ENCODE results near the gene ZBTB7C. TPM values are rescaled to one million over a fixed set of nuclear protein-coding genes. Genes with fewer than 3 reads are reported as not detected.

ZBTB7C gene
- total and polyA plus RNA-seq, 2 donors (not counting 1 experiment from before 2014, with no cell fraction given) = not detected

- Mint-ChIP-seq H3K9me3 (ENCODE audit: insufficient read depth) (no peaks in the 10 kb centered on the region), H3K27me3 (peaks cover 4% of the 10 kb centered on the region), H3K27ac (no peak overlapping the region), H3K4me3 (no peak overlapping the region), H3K4me1 (no peaks in the 10 kb centered on the region)
- Histone ChIP-seq H3K4me3 (ENCODE audit: control extremely low read depth in 1 of 5, extremely low read depth in 1 of 5, insufficient read depth in 1 of 5, low read depth in 2 of 5, low read length in 4 of 5) (no peak overlapping the region), H3K27ac (ENCODE audit: low read length in 2 of 2) (no peak overlapping the region), H3K4me2 (replicated peaks; ENCODE audit: low read depth, low read length, poor library complexity, severe bottlenecking) (no peak overlapping the region), H3K9ac (ENCODE audit: low read length) (no peak overlapping the region), H4K20me1 (ENCODE audit: control insufficient read depth, insufficient read depth, low read length, poor library complexity, severe bottlenecking) (no peaks in the 10 kb centered on the region), H3K4me1 (ENCODE audit: control insufficient read depth in 2 of 2, insufficient read depth in 2 of 2, low read length in 2 of 2) (no peaks in the 10 kb centered on the region), H2AFZ (ENCODE audit: insufficient read depth, low read depth, low read length, poor library complexity, severe bottlenecking) (no peak overlapping the region), H3K79me2 (ENCODE audit: control insufficient read depth, insufficient read depth, low read length) (no peaks in the 10 kb centered on the region), H3K36me3 (replicated peaks in 1 of 2; ENCODE audit: control extremely low read depth in 1 of 2, control insufficient read depth in 1 of 2, extremely low read depth in 1 of 2, insufficient read depth in 2 of 2, low read length in 1 of 2) (no peaks in the 10 kb centered on the region), H3K27me3 (replicated peaks in 1 of 4; ENCODE audit: control extremely low read depth in 1 of 4, control insufficient read depth in 3 of 4, insufficient read depth in 4 of 4, low read length in 3 of 4) (no peaks in the 10 kb centered on the region), H3K9me3 (ENCODE audit: control extremely low read depth in 1 of 3, control insufficient read depth in 2 of 3, insufficient read depth in 1 of 3, low read length in 2 of 3) (no peaks in the 10 kb centered on the region)
- DNase-seq (no peak), ATAC-seq (ENCODE audit: low read depth) (no peak)
- TF ChIP-seq, protein P1, sequence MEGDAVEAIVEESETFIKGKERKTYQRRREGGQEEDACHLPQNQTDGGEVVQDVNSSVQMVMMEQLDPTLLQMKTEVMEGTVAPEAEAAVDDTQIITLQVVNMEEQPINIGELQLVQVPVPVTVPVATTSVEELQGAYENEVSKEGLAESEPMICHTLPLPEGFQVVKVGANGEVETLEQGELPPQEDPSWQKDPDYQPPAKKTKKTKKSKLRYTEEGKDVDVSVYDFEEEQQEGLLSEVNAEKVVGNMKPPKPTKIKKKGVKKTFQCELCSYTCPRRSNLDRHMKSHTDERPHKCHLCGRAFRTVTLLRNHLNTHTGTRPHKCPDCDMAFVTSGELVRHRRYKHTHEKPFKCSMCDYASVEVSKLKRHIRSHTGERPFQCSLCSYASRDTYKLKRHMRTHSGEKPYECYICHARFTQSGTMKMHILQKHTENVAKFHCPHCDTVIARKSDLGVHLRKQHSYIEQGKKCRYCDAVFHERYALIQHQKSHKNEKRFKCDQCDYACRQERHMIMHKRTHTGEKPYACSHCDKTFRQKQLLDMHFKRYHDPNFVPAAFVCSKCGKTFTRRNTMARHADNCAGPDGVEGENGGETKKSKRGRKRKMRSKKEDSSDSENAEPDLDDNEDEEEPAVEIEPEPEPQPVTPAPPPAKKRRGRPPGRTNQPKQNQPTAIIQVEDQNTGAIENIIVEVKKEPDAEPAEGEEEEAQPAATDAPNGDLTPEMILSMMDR (IDR thresholded peaks at IDR 0.05) = no peak
- no peak for TF ChIP-seq EZH2 (IDR thresholded peaks at IDR 0.05; ENCODE audit: borderline replicate concordance, insufficient read depth, low read depth, low read length, poor library complexity, severe bottlenecking)
- ChIA-PET POLR2A (no interaction called here), CTCF (no interaction called here)
- no CpG with 5 or more reads among the region's 4 CpGs for WGBS (ENCODE audit: insufficient coverage)
- intact Hi-C loops (cut with micrococcal nuclease) = no loop called here
These were observed 112.0 kb downstream of the ZBTB7C start for GRCh38 chr18:48297139-48297538.

- TF ChIP-seq, protein P1 (IDR thresholded peaks at IDR 0.05) = no peak
- no peak for TF ChIP-seq EZH2 (IDR thresholded peaks at IDR 0.05; ENCODE audit: borderline replicate concordance, insufficient read depth, low read depth, low read length, poor library complexity, severe bottlenecking)
- WGBS (ENCODE audit: insufficient coverage) = 89% methylated on average over 11 of the region's 13 CpGs
- Mint-ChIP-seq H3K27ac (no peak overlapping the region), H3K9me3 (ENCODE audit: insufficient read depth) (no peaks in the 10 kb centered on the region), H3K4me1 (no peaks in the 10 kb centered on the region), H3K27me3 (peaks cover 4% of the 10 kb centered on the region), H3K4me3 (no peak overlapping the region)
- POLR2A ChIA-PET = no interaction called here
- H3K4me1 ChIP-seq (ENCODE audit: control insufficient read depth in 2 of 2, insufficient read depth in 2 of 2, low read length in 2 of 2) = no peaks in the 10 kb centered on the region
- H3K27me3 ChIP-seq (replicated peaks in 1 of 4; ENCODE audit: control extremely low read depth in 1 of 4, control insufficient read depth in 3 of 4, insufficient read depth in 4 of 4, low read length in 3 of 4) = no peaks in the 10 kb centered on the region
- no peak overlapping the region for H3K4me3 ChIP-seq (ENCODE audit: control extremely low read depth in 1 of 5, extremely low read depth in 1 of 5, insufficient read depth in 1 of 5, low read depth in 2 of 5, low read length in 4 of 5)
- H3K27ac ChIP-seq (ENCODE audit: low read length in 2 of 2) = no peak overlapping the region
- H3K79me2 ChIP-seq (ENCODE audit: control insufficient read depth, insufficient read depth, low read length) = no peaks in the 10 kb centered on the region
- no peaks in the 10 kb centered on the region for H3K9me3 ChIP-seq (ENCODE audit: control extremely low read depth in 1 of 3, control insufficient read depth in 2 of 3, insufficient read depth in 1 of 3, low read length in 2 of 3)
- intact Hi-C loops (cut with micrococcal nuclease) = no loop called here
- CTCF ChIA-PET = no interaction called here
- no peak for ATAC-seq (ENCODE audit: low read depth)
- H2AFZ ChIP-seq (ENCODE audit: insufficient read depth, low read depth, low read length, poor library complexity, severe bottlenecking) = no peak overlapping the region
- DNase-seq = no peak
- no peaks in the 10 kb centered on the region for H4K20me1 ChIP-seq (ENCODE audit: control insufficient read depth, insufficient read depth, low read length, poor library complexity, severe bottlenecking)
- H3K4me2 ChIP-seq (replicated peaks; ENCODE audit: low read depth, low read length, poor library complexity, severe bottlenecking) = no peak overlapping the region
- H3K9ac ChIP-seq (ENCODE audit: low read length) = no peak overlapping the region
- no peaks in the 10 kb centered on the region for H3K36me3 ChIP-seq (replicated peaks in 1 of 2; ENCODE audit: control extremely low read depth in 1 of 2, control insufficient read depth in 1 of 2, extremely low read depth in 1 of 2, insufficient read depth in 2 of 2, low read length in 1 of 2)
These were observed 112.6 kb downstream of the ZBTB7C start for GRCh38 chr18:48296581-48296980.

Data from B cell (primary cell).